Right atrium auricular region (tissue), 2 donors: Measurements from ENCODE around the gene SPATC1L. TPM values are rescaled to one million over a fixed set of nuclear protein-coding genes. Genes with fewer than 3 reads are reported as not detected.
"Not testable (repeated sequence)": the region's sequence is repeated elsewhere in the genome, so short reads cannot be mapped to it uniquely, and the experiment has no call there.

Source experiments
- DNase-seq: peaks from one replicate; pipeline ENCODE4 v3.0.0-alpha.2; 2019; ENCODE audit warnings: low spot score
- H3K27ac ChIP-seq, 2 donors: fragments of 200-600 bp; sonication (generic); 1 replicate in 1 of 2; 2 replicates in 1 of 2; pipeline ENCODE4 v1.5.1; 2016 to 2019
- H3K27me3 ChIP-seq, 2 donors: fragments of 200-600 bp; sonication (generic); one replicate each; pipeline versions ENCODE4 v1.5.1 to v1.6.0; 2017 to 2019
- H3K36me3 ChIP-seq: fragments of 200-600 bp; sonication (generic); one replicate; pipeline ENCODE4 v1.5.1; 2016
- H3K4me1 ChIP-seq, 2 donors: fragments of 200-600 bp; sonication (generic); one replicate each; pipeline versions ENCODE4 v1.5.1 to v1.6.0; 2017 to 2019
- H3K4me3 ChIP-seq, 2 donors: fragments of 200-600 bp; sonication (generic); 1 replicate in 1 of 2; 2 replicates in 1 of 2; pipeline ENCODE4 v1.5.1; 2017 to 2019; ENCODE audit warnings: mild to moderate bottlenecking in 1 of 2, moderate library complexity in 1 of 2
- H3K9me3 ChIP-seq, 2 donors: fragments of 200-600 bp; sonication (generic); one replicate each; pipeline ENCODE4 v1.5.1; 2019
- CTCF ChIP-seq, 2 donors: fragments of 200-600 bp; sonication (generic); IDR thresholded peaks; one replicate each; pipeline ENCODE4 v1.5.1; 2019; ENCODE audit warnings: antibody characterized with exemption in 2 of 2
- total RNA-seq, 2 donors: library from RNA; depleted of rRNA; stranded (reverse); fragments of >200 nt; gene quantifications; one replicate each; pipeline ENCODE4 v1.1.0, GENCODE V29; 2016

Gene SPATC1L
- total RNA-seq, 2 donors from 2014 or later, result 8.7 to 12.5 TPM

- H3K4me1 ChIP-seq, result no peaks in the 10 kb centered on the region
- no peaks in the 10 kb centered on the region for H3K9me3 ChIP-seq
- no peak overlapping the region for H3K27ac ChIP-seq
- no peak for TF ChIP-seq CTCF (IDR thresholded peaks at IDR 0.05)
- H3K36me3 ChIP-seq, result no peaks in the 10 kb centered on the region
- no peaks in the 10 kb centered on the region for H3K27me3 ChIP-seq
- no peak overlapping the region for H3K4me3 ChIP-seq
- peak; percentile 57 for DNase-seq
Measured at GRCh38 chr21:46171585-46171984, 12.7 kb downstream of the SPATC1L start.

GRCh38 chr21:46170436-46171193, 13.6 kb downstream of the SPATC1L start:
- H3K36me3 ChIP-seq, H3K27ac ChIP-seq, H3K4me1 ChIP-seq, DNase-seq, H3K27me3 ChIP-seq, H3K4me3 ChIP-seq, H3K9me3 ChIP-seq: not testable (repeated sequence)

GRCh38 chr21:46168659-46169386, 15.4 kb downstream of the SPATC1L start:
- DNase-seq, result peak; percentile 7
- no peak overlapping the region for H3K27ac ChIP-seq
- no peak overlapping the region for H3K4me3 ChIP-seq
- no peaks in the 10 kb centered on the region for H3K4me1 ChIP-seq
- no peak for TF ChIP-seq CTCF (IDR thresholded peaks at IDR 0.05)
- no peaks in the 10 kb centered on the region for H3K27me3 ChIP-seq
- no peaks in the 10 kb centered on the region for H3K9me3 ChIP-seq
- no peaks in the 10 kb centered on the region for H3K36me3 ChIP-seq

GRCh38 chr21:46168238-46168637, 16.0 kb downstream of the SPATC1L start:
- Histone ChIP-seq H3K9me3 (no peaks in the 10 kb centered on the region), H3K4me1 (no peaks in the 10 kb centered on the region), H3K4me3 (no peak overlapping the region), H3K36me3 (no peaks in the 10 kb centered on the region), H3K27ac (no peak overlapping the region), H3K27me3 (no peaks in the 10 kb centered on the region)
- DNase-seq, result peak; percentile 11
- no peak for TF ChIP-seq CTCF (IDR thresholded peaks at IDR 0.05)

- no peaks in the 10 kb centered on the region for H3K36me3 ChIP-seq
- no peaks in the 10 kb centered on the region for H3K27me3 ChIP-seq
- no peak for TF ChIP-seq CTCF (IDR thresholded peaks at IDR 0.05)
- no peak overlapping the region for H3K4me3 ChIP-seq
- H3K27ac ChIP-seq, result no peak overlapping the region
- no peaks in the 10 kb centered on the region for H3K4me1 ChIP-seq
- H3K9me3 ChIP-seq, result no peaks in the 10 kb centered on the region
- DNase-seq, result no peak
Measured at GRCh38 chr21:46165098-46165497, 19.2 kb downstream of the SPATC1L start.

- Histone ChIP-seq H3K27ac (no peak overlapping the region), H3K4me1 (no peaks in the 10 kb centered on the region), H3K9me3 (no peaks in the 10 kb centered on the region), H3K4me3 (no peak overlapping the region), H3K27me3 (no peaks in the 10 kb centered on the region), H3K36me3 (no peaks in the 10 kb centered on the region)
- no peak for DNase-seq
- TF ChIP-seq CTCF (IDR thresholded peaks at IDR 0.05), result no peak
Measured at GRCh38 chr21:46163380-46163779, 20.9 kb downstream of the SPATC1L start.
